ENCODE data around the gene C12orf56.
"Not testable (repeated sequence)": the region's sequence is repeated elsewhere in the genome, so short reads cannot be mapped to it uniquely, and the experiment has no call there.

Gene C12orf56

DNA sequence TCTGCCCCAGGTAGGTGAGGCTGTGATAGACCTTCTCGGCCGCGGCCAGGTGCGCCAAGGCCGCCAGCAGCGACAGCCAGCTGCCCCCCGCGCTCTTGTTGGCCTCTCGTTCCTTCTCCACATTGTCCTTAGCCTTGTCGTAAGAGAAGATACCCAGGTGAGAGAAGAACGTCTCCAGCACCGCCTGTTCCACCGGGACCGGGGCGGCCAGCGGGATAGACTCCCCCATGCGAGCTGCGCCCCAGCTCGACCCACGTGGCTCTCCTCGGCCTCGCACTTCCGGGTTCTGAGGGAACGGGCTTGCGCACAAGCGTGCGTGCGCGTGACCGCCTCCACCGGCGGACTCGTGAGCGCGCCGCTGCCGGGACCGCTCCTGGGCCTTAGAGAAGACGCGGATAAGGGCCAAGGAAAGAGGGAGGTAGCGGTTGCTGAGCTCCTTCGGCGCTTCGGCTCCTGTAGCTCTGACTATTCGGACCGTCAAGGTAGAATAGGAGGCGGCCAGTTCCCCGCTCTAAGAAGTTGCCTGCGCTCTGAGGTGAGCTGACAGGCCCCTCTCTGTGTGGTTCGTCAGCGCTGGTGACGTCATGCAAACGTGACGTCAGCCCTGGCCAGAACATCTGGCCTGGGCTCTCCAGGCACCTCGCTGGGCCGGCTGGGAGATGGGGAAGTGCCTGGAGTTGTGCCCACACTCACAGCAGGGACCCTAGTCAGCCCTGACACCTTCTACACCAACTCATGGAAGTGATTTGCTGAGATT is 168.4 kb downstream of the C12orf56 start, which contains the start of gene KICS2:
Gene KICS2, minus strand, starts transcription at position 288 of the 757 bp plus-strand sequence. Its CDS starts 59 bp downstream, at position 229.
- DNase-seq (ENCODE audit: extremely low read depth, low read depth) = peak; percentile 73
- TF ChIP-seq, protein P1, sequence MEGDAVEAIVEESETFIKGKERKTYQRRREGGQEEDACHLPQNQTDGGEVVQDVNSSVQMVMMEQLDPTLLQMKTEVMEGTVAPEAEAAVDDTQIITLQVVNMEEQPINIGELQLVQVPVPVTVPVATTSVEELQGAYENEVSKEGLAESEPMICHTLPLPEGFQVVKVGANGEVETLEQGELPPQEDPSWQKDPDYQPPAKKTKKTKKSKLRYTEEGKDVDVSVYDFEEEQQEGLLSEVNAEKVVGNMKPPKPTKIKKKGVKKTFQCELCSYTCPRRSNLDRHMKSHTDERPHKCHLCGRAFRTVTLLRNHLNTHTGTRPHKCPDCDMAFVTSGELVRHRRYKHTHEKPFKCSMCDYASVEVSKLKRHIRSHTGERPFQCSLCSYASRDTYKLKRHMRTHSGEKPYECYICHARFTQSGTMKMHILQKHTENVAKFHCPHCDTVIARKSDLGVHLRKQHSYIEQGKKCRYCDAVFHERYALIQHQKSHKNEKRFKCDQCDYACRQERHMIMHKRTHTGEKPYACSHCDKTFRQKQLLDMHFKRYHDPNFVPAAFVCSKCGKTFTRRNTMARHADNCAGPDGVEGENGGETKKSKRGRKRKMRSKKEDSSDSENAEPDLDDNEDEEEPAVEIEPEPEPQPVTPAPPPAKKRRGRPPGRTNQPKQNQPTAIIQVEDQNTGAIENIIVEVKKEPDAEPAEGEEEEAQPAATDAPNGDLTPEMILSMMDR (IDR thresholded peaks at IDR 0.05; ENCODE audit: low read depth, low read length, missing control alignments) = no peak
- H3K4me3 ChIP-seq (replicated peaks; ENCODE audit: low read depth, low read length) = peak within 1 kb of the TSS; percentile 67

DNA sequence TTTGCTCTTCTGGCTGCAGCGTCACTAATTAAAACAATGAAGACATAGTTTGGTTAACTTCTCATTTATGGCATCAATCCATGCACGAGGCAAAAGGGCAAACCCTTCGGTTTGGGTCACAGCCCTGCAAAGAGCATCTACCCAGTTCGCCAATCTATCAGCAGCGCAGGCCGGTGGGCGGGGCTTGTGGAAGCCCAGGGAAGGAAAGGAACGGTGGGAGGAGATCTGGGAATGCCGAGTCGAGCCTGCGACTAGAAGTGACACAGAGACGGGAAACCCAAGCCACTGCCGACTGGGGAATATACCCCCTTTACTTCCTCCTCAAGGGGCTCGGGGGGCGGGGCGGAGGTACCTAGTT is 168.9 kb downstream of the C12orf56 start:
- TF ChIP-seq, protein P1 (IDR thresholded peaks at IDR 0.05; ENCODE audit: low read depth, low read length, missing control alignments) = no peak
- peak overlapping the region; percentile 67 for H3K4me3 ChIP-seq (replicated peaks; ENCODE audit: low read depth, low read length)
- peak; percentile 64 for DNase-seq (ENCODE audit: extremely low read depth, low read depth)

DNA sequence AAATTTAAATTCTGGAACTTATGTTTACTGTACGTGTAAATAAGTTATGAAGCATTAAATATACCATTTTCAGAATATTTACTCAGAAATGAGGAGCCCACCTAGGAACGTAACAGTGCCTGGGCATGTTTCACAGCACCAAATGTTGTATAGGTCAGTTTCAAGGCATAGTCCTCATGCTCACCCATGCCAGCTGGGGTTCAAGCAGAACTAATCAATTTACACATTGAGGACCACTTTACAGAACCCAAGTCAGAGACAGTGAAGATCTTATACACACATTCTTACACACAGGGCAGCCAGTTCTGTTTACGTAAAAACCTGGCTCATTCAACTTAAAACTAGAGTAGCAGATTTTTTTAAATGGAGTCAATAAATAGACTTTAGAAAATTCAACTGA is 170.5 kb downstream of the C12orf56 start:
- no peak overlapping the region for H3K4me3 ChIP-seq (replicated peaks; ENCODE audit: low read depth, low read length)
- TF ChIP-seq, protein P1 (IDR thresholded peaks at IDR 0.05; ENCODE audit: low read depth, low read length, missing control alignments) = no peak
- no peak for DNase-seq (ENCODE audit: extremely low read depth, low read depth)

DNA sequence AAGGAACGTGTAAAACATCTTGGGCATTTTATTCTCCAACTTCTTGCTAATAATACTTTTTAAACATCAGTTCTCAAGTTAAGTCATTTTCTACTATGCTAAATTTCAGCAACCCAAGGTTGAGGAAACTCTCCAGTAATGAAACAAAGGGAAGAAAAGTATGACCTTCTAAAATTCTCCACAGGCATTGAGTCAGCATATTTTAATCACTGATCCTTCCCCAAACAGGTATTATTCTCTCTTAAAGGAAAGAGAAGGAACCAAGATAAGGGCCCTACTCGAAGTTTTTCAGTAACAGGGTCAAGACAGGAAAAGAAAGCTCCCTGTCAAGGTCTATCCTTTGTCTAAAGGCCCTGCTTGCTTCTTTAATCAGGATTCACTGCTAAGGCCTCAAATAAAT is 171.4 kb downstream of the C12orf56 start:
- TF ChIP-seq, protein P1 (IDR thresholded peaks at IDR 0.05; ENCODE audit: low read depth, low read length, missing control alignments) = no peak
- DNase-seq (ENCODE audit: extremely low read depth, low read depth) = no peak
- H3K4me3 ChIP-seq (replicated peaks; ENCODE audit: low read depth, low read length) = no peak overlapping the region

DNA sequence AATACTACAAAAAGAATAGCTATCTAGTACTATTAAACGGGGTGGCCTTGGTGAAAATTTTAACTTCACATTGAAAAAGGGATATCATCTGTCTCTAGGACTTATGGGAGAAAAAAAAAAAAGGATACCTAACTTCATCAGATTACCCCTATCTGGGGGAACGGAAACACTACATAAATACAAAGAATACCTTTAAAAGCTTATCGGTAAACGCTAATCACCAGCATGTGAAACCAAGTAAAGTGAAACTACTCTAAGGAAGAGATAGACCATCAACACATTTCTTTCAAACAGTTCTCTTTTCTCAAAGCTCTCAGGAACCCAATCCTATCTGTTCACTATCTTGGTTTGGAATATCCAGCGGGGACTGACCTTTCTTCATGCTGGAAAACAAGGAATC is 172.0 kb downstream of the C12orf56 start:
- no peak for DNase-seq (ENCODE audit: extremely low read depth, low read depth)
- no peak overlapping the region for H3K4me3 ChIP-seq (replicated peaks; ENCODE audit: low read depth, low read length)
- TF ChIP-seq, protein P1 (IDR thresholded peaks at IDR 0.05; ENCODE audit: low read depth, low read length, missing control alignments) = no peak

DNA sequence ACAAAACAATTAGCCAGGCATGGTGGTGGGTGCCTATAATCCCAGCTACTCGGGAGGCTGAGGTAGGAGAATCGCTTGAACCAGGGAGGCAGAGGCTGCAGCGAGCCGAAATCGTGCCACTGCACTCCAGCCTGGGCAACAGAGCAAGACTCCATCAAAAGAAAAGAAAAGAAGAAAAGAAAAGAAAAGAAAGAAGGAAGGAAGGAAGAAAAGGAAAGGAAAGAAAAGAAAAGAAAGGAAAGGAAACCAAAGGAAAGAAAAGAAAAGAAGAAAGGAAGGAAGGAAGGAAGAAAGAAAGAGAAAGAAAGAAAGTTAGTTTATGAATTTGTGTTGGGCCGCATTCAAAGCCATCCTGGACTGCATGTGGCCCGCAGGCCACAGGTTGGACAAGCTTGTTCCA is 172.9 kb downstream of the C12orf56 start:
- H3K4me3 ChIP-seq (replicated peaks; ENCODE audit: low read depth, low read length); DNase-seq (ENCODE audit: extremely low read depth, low read depth): not testable (repeated sequence)

DNA sequence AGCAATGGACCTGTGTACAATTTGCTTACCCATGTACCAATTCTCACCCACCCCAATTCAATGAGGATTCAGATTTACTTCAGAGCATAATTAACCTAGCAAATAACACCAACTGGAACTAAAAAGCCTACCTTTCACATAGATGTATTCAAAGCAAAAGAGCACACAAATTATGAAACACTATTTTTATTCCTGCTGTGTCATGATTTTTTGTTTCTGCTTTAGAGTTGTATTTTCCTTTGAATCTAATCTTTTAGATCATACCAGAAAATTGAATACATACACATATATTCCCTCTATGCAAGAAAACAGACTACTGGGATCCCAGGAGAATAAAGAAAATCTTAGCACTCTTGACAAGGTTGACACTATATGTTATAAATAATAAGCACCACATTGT is 174.3 kb downstream of the C12orf56 start:
- no peak overlapping the region for H3K4me3 ChIP-seq (replicated peaks; ENCODE audit: low read depth, low read length)
- TF ChIP-seq, protein P1 (IDR thresholded peaks at IDR 0.05; ENCODE audit: low read depth, low read length, missing control alignments) = no peak
- DNase-seq (ENCODE audit: extremely low read depth, low read depth) = no peak

Data from HFF-Myc (cell line).